Endometrial microvascular endothelial cells (primary cell): Measurements from ENCODE around the gene SNX14. TPM values are rescaled to one million over a fixed set of nuclear protein-coding genes. Genes with fewer than 3 reads are reported as not detected.
"Not testable (repeated sequence)": the region's sequence is repeated elsewhere in the genome, so short reads cannot be mapped to it uniquely, and the experiment has no call there.

Source experiments
- in situ Hi-C: cut with HindIII; loops from 2 replicates; pipeline ENCODE4 v1.10.0; 2017; ENCODE audit warnings: low sequenced_read_pairs, low pct_unique_long_range_greater_than_20kb; ENCODE audit errors: inconsistent ontology term
- total RNA-seq: library from RNA; depleted of rRNA; stranded (reverse); fragments of >200 nt; gene quantifications from one replicate; pipeline ENCODE4 v1.2.3, GENCODE V29; 2015; ENCODE audit errors: inconsistent ontology term

The SNX14 gene, protein sequence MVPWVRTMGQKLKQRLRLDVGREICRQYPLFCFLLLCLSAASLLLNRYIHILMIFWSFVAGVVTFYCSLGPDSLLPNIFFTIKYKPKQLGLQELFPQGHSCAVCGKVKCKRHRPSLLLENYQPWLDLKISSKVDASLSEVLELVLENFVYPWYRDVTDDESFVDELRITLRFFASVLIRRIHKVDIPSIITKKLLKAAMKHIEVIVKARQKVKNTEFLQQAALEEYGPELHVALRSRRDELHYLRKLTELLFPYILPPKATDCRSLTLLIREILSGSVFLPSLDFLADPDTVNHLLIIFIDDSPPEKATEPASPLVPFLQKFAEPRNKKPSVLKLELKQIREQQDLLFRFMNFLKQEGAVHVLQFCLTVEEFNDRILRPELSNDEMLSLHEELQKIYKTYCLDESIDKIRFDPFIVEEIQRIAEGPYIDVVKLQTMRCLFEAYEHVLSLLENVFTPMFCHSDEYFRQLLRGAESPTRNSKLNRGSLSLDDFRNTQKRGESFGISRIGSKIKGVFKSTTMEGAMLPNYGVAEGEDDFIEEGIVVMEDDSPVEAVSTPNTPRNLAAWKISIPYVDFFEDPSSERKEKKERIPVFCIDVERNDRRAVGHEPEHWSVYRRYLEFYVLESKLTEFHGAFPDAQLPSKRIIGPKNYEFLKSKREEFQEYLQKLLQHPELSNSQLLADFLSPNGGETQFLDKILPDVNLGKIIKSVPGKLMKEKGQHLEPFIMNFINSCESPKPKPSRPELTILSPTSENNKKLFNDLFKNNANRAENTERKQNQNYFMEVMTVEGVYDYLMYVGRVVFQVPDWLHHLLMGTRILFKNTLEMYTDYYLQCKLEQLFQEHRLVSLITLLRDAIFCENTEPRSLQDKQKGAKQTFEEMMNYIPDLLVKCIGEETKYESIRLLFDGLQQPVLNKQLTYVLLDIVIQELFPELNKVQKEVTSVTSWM
- 150 TPM for total RNA-seq

DNA sequence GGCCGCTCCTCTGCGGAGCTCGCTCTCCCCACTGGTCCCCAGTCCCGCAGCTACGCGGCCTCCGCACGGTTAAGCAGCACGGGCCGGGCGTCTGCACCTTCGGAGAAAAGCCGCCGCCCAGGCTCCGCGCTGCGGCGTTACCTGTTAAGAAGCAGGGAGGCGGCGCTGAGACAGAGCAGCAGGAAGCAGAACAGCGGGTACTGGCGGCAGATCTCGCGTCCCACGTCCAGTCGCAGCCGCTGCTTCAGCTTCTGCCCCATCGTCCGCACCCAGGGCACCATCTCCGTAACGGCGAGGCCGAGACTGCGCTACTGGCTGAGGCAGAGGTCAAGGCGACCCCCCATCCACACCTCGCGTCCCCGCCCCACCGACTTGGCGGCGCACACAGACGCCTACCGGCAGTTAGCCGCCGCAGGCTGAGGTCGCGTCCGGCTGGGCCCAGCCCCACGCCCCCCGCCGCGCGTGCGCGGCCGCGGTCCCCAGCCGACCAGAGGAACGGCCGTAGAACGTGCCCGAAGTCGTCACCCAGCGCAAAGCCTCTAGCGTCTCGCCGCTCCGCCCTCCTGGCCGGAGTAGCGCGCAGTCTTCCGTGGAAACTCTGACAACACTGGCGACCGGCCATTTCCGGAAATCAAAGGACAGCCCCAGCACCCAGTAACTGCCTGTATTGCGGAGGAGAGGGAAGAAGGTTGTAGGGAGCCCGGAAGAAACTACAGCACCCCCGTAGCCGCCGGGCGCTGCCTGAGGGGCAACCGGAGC is at the start of gene SNX14:
TSS of gene SNX14 (minus strand) at position 421 of the 759 bp plus-strand sequence. CDS start at position 281, 140 bp downstream.
- in situ Hi-C loops, result no loop called here

DNA sequence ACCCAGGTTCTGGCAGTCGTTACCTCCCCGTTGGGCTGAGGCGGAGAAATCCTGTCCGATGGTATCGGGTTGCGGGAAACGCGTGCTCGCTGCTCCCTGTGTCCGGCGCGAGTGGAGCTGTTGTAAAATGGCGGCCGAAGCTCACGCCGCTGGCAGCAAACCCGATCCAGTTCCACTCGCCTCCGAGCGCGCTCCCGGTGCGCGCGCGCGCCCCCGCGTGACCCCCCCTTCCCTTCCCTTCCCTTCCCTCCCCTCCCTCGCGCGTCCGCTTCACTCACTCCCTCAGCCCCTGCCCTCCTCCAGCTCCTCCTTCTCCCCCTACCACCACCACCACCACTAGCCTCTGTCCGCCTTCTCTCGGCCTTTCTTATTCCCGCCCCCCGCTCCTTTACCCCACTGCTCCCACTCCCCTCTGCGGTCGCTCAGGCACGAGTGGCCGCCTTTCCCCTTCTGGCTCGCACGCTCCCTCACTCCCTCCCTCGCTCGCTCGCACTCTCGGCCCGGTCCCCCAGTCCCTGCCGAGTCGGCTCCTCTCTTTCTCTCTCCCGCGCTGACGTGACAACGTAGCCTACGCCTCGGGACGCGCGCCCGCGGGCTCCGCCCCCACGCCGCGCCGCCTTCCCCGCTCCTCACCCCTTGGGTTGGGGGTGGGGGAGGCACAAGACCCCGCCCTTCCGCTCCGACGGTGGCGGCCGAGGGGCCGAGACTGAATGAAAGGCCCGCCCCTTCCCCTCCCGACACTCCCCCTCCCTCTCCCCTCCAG is 49.3 kb upstream of the SNX14 start, which contains the start of gene SYNCRIP:
TSS of gene SYNCRIP (minus strand) at position 113 of the 763 bp plus-strand sequence. CDS start 1,447 bp downstream, outside the sequence.
- in situ Hi-C loops, result no loop called here

DNA sequence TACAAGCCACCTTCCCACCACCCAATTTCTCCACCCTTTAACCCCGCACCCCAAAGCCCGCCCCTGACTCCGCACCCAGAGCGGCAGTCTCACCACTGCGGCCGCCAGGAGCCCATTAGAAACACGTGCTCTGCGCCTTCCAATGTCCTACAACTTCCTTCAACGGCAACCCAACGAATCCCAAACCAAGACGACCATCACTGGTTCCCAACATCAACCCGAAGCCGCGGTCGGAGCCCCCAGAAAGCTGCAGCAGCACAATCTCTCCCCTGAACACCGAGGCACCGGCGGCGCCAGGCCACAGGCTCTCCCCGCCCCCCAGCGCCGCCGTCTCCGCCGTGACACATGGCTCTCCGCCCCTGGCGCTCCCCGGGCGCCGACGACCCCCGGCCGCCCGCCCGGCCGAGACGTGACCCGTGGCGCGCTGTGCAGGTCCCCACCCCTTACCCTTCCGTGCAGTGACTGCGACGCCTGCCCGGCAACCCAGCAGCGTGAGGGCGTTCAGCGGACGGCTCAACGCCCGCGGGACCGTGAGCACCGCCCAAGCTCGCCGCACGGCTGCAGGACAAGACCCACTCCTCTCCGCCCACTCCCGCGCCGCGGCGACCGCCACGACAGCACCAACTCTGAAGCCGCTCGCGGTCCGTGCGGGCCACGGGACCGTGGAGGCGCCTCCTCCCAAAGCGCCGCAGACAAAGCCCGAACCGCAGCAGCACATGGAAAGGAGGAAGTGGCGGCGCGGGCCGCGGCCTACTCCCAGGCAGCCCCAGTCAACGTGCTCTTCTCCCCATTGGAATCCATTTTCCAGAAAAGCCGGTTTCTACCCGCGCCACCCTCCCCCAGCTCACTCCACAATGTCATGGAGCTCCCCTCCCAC is 48.5 kb upstream of the SNX14 start:
- in situ Hi-C loops, result no loop called here

DNA sequence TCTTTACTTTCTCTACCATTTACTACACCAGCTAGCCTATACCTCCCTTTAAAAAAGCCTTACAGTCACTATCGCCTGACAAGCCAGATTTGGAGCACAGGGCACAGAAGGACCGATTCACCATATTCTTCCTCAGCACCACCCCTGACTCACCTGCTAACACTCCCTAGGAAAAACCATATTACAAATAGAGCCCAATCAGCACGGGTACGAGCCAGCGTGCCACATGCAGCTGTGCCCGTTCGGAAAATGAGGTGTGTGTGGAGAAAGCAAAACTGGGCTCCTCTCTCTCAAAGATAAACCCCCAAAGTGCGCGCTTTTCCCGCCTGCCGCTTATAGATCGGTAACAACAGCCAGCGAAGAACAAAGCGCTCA is 47.9 kb upstream of the SNX14 start:
- in situ Hi-C loops, result no loop called here

DNA sequence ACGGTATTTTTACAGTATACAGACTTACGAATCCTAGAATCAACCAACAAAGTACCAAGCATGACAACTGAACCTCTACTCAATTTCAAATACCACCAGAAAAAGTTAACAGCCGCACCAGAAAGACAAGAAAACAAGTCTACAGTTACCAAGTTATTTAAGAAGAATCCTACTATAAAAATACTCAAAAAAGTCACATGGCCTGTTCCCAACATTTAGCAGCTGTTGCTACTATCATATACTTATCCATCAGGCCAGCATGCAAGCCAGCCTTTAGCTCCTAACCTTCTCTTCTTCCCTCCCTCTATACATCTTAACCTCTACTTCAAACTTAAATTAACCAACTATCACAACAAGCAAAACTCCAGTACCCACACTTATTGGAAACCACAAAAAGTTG is 47.2 kb upstream of the SNX14 start:
- in situ Hi-C loops, result no loop called here

DNA sequence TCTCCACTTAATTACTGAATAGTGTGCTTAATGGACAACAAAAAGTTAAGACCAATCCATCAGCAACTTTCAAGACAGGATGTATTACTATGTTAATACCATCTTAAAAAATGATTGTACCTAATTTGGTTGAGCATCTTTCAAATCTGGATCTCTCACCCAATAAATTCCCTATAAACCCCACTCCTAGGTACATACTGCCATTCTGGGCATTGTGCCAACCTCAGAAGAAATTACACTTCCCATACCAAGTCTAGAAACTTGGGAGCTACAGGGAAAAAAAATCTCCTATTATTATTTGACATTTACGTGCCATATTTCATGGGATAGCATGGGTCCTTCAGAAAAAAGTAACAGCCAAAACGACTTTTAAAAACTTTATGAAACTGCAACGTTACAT is 43.9 kb upstream of the SNX14 start:
- in situ Hi-C loops, result no loop called here

DNA sequence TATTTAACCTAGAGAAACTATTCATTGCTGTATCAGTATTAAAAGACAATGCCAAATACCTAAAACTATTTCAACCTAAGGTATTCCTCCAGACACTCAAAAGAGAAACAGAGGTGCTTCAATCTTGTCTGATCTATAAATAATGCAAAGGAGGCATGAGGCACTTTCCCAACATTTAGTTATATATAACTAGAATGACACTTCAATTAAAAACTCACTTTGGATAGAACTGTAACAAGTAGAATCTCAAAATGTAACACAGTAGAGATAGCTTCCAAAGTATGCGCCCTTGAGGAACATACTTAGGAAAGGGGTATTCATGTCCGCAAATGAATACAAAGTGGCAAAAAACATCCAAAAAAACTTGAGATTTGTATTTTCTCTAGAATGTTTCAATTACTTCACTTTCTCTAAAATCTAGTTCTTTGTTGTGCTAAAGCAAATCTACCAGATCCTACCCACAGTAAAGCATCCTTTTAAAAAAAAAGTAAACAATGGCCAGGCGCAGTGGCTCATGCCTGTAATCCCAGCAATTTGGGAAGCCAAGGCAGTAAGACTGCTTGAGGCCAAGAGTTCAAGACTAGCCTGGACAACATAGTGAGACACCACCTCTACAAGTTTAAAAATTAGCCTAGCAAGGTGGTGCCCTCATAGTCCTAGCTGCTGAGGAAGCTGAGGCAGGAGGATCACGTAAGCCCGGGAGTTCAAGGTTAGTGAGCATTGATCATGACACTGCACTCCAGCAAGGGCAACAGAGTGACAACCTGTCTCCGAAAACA is 38.7 kb upstream of the SNX14 start:
- in situ Hi-C loops, result no loop called here

DNA sequence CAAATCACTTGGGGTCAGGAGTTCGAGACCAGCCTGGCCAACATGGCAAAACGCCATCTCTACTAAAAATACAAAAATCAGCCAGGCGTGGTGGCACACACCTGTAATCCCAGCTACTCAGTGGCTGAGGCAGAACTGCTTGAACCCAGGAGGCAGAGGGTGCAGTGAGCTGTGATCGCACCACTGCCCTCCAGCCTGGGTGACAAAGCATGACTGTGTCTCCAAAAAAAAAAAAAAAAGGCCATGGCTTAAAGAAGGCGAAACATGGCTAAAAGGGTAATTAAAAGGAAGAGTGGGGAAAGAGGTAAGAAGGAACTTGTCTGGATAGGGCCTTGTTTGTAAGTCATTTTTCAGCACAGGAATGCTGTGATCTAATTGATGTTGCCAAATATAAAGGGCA is 37.5 kb upstream of the SNX14 start:
- in situ Hi-C loops, result not testable (repeated sequence)

DNA sequence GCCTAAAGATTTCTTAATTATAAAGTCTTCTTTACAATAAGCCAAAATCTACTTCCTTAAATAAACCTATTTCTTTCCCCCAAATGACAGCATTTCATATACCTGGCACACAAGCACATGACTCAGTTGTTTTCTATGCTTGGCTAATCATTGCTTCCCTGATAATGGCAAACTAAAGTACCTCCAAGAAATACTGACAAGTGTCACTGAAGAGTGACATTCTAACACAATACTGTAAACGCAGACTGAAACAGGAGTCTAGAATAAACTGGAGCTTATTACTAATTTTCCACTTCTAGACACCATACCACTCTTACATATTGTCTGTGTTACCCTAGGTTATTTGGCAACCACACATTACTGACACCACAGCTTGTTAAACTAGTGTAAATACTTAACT is 34.7 kb upstream of the SNX14 start:
- in situ Hi-C loops, result no loop called here

DNA sequence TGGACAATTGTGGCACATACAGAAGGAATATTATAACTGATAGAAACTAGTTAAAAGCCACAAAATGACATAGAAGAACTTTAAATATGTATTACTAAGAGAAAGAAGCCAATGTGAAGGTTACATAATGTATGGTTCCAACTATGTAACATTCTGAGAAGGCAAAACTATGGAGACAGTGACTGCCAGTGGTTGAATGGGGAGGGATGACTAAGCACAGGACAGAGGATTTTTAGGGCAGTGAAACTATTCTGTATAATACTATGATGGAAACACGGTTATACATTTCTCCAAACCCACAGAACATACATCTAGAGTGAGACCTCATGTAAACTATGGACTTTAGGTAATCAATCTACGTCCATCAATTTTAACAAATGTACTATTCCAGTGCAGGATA is 26.6 kb upstream of the SNX14 start:
- in situ Hi-C loops, result no loop called here

DNA sequence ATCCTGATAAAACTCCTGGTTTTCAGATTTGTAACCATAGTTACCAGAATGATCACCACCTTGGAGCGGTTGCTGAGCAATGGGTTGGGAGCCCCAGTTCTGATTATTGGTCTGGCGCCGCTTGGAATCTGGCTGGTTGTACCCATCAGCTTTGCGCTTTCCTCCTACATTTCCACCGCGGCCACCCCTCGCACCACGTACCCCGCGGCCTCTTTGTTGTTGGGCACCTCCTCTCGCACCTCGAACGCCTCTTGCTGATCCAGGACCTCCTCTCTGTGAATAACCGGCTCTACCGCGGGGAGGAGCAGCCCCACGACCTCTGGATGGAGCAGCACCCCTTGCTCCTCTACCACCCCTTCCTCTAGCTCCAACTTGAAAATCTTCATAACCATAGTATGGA is 21.1 kb upstream of the SNX14 start:
- in situ Hi-C loops, result no loop called here

DNA sequence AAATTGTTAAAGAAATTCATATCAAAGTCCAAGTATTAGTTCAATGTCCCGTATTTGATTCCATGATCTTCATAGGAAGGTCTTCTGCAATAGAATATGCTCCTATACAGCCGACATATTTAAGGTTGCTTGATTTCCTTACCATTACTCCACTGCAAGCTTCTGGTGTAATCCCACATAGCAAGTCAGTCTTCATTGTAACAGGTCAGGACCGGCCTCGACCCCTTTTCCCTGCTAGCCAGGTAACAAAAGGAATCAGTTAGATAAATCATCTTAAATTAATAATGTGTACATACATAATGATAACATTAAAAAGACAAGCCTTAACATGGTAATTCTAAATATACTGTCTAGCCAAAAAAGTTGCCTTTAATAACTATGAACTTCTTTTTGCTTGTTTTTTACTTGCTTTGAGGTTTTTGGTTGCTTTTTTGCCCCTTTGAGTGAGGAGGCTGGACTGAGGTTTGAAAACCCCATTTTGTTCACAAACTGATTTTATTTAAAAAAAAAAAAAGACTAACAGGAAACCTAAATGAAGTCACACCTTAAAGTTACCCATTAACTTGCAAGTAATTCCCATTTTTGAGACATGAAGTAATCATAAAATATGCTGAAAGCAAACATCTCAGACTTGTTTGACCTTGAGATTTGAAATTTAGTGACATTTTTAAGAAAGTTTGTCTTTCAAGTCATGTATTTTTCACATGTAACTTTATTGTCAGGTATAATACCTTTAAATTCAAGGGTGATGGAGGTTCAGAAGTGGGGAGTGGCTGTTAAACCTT is 19.2 kb upstream of the SNX14 start:
- in situ Hi-C loops, result no loop called here

DNA sequence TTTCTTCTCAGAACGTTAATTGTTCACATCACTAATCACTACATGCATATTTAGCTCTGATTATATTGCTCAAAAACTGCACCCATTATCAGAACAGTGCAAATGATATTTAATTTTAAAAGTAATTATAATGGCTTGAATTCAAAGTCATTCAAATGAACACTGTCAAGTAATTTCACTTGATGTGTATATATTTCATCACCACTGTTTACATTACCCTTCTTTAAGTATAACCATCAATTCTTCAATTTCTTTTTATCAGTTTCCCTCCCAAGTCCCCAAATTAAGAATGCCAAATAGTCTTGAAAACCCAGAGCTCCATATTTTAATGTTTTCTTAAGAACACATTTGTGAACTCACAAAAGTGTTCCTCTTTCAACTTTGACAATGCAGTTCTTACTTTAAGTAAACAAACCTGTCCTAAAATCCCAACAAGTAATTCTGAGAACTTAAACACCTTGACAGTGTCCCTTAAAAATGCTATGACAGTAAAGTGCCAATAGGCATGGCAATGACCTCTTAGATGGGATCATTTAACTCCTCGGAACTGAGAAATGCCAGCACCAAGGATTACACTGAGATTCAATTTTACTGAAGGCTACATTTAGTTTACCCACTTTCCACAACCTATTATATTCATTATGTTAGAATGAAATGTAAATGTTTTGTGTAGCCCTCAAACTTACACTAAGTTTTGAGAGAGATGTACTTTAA is 16.7 kb upstream of the SNX14 start:
- in situ Hi-C loops, result no loop called here

DNA sequence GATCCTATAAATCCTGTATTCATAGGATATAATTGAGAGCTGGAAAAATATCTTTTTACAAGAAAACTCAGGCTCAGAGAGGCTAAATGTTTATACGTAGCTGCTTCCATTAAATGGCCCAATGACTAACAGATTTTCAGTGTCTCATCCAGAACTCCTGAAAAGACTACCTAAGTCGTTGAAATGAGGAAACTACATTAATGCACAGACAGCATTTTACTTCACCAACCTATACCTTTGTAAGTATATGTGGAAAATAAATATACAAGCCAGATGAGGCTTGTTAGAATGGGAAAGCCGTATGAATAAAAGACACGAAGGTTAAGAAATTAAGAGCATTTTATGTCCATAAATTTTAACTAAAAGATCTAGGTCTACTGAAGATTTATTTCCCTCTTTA is 8.4 kb upstream of the SNX14 start:
- in situ Hi-C loops, result no loop called here

DNA sequence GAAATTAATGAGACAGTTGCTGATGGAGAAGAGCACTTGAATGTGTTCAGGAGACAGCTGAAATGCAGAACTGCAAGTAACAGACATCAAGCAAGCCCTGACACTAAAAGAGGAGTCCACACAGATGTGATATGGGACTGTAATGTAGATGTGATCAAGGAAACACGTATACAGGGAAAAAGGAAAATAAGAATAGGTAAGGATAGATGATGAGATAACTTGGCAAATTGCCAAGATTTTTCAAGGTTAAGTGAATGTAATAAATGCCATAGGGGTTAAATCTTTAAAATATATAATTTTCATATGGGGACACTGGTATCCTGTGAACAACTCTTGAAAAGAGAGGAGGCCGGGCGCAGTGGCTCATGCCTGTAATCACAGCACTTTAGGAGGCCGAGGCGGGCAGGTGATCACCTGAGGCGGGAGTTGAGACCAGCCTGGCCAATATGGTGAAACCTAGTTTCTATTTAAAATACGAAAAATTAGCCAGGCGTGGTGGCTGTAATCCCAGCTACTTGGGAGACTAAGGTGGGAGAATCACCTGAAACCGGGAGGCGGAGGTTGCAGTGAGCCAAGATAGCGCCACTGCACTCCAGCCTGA is 7.2 kb upstream of the SNX14 start:
- in situ Hi-C loops, result no loop called here
